ENCODE results near the gene PCSK4. TPM values are rescaled to one million over a fixed set of nuclear protein-coding genes. Genes with fewer than 3 reads are reported as not detected.

PCSK4 gene
- total RNA-seq, 1 experiment from 2014 or later: 9.1 TPM

GRCh38 chr19:1514986-1515721, 25.0 kb upstream of the PCSK4 start:
- Histone ChIP-seq H3K4me1 (ENCODE audit: insufficient read depth, low read length) (no peaks in the 10 kb centered on the region), H2BK12ac (ENCODE audit: insufficient read length, low read depth, low read length) (no peak overlapping the region), H3K9me3 (ENCODE audit: control insufficient read depth, low read depth, low read length) (no peaks in the 10 kb centered on the region), H2BK20ac (ENCODE audit: low read depth, low read length, poor library complexity, severe bottlenecking) (no peak overlapping the region), H3K4me2 (ENCODE audit: insufficient read depth, insufficient read length, low read length) (no peak overlapping the region), H4K20me1 (ENCODE audit: control insufficient read depth, insufficient read depth, insufficient read length) (no peaks in the 10 kb centered on the region), H2AFZ (ENCODE audit: low read length) (no peak overlapping the region), H3T11ph (ENCODE audit: low read length) (no peak overlapping the region), H3K27ac (ENCODE audit: insufficient read length, low read depth, low read length) (no peak overlapping the region), H3K18ac (ENCODE audit: insufficient read length, low read depth, low read length) (no peak overlapping the region), H2BK5ac (ENCODE audit: insufficient read length, low read length) (no peak overlapping the region), H3K79me1 (ENCODE audit: insufficient read depth, low read depth, low read length, poor library complexity, severe bottlenecking) (no peaks in the 10 kb centered on the region), H2BK120ac (ENCODE audit: low read depth, low read length, poor library complexity, severe bottlenecking) (no peak overlapping the region), H2AK5ac (ENCODE audit: insufficient read length, low read length) (no peak overlapping the region), H3K56ac (ENCODE audit: insufficient read length, low read depth, low read length) (no peak overlapping the region), H3K79me2 (ENCODE audit: insufficient read depth, low read length) (no peaks in the 10 kb centered on the region), H3K9ac (ENCODE audit: extremely low read depth, insufficient read length, low read length) (no peak overlapping the region), H3K14ac (ENCODE audit: insufficient read depth, low read length) (no peak overlapping the region; the same call in 1 of the 2 replicates), H4K91ac (ENCODE audit: insufficient read length, low read depth, low read length) (no peak overlapping the region), H3K23ac (ENCODE audit: insufficient read length, low read depth, low read length) (no peak overlapping the region), H4K5ac (ENCODE audit: insufficient read length, low read depth, low read length) (no peak overlapping the region), H3K4ac (ENCODE audit: low read depth, low read length) (no peak overlapping the region), H3K23me2 (ENCODE audit: insufficient read length, low read depth, low read length, poor library complexity, severe bottlenecking) (no peaks in the 10 kb centered on the region), H2BK15ac (ENCODE audit: low read depth, low read length) (no peak overlapping the region), H3K27me3 (ENCODE audit: insufficient read depth, low read length) (no peaks in the 10 kb centered on the region), H4K8ac (replicated peaks; ENCODE audit: insufficient read length, low read depth, low read length) (no peak overlapping the region)
- H3K4me1 Mint-ChIP-seq: peaks cover 5 to 8% of the 10 kb centered on the region in 2 experiments
- H3K36me3 Mint-ChIP-seq (ENCODE audit: insufficient read depth in 1 of 3, low read depth in 3 of 3): no peaks in the 10 kb centered on the region
- no peak for TF ChIP-seq CTCF (conservative IDR thresholded peaks at IDR 0.05)
- DNase-seq: no peak
- no peak overlapping the region for H3K27ac Mint-ChIP-seq
- H3K4me3 Mint-ChIP-seq: no peak overlapping the region
- peaks cover 0 to 8% of the 10 kb centered on the region in 2 experiments; a peak in 1 of 5 replicates for H3K9me3 Mint-ChIP-seq
- H3K27me3 Mint-ChIP-seq (ENCODE audit: low read depth): peaks cover 75% of the 10 kb centered on the region
- no CpG with 5 or more reads among the region's 14 CpGs for WGBS (ENCODE audit: extremely low coverage, insufficient read length, low lambda C conversion rate)
